VCaP (cell line): ENCODE results near the gene GNA12.

Experiments
- H3K27ac ChIP-seq: fragments of 450-650 bp; 2 replicates; pipeline ENCODE4 v1.5.1; 2017
- CTCF ChIP-seq: fragments of 450-650 bp; conservative IDR thresholded peaks from 2 replicates; pipeline ENCODE4 v1.5.1; 2017; ENCODE audit warnings: mild to moderate bottlenecking, moderate library complexity

The GNA12 gene

DNA sequence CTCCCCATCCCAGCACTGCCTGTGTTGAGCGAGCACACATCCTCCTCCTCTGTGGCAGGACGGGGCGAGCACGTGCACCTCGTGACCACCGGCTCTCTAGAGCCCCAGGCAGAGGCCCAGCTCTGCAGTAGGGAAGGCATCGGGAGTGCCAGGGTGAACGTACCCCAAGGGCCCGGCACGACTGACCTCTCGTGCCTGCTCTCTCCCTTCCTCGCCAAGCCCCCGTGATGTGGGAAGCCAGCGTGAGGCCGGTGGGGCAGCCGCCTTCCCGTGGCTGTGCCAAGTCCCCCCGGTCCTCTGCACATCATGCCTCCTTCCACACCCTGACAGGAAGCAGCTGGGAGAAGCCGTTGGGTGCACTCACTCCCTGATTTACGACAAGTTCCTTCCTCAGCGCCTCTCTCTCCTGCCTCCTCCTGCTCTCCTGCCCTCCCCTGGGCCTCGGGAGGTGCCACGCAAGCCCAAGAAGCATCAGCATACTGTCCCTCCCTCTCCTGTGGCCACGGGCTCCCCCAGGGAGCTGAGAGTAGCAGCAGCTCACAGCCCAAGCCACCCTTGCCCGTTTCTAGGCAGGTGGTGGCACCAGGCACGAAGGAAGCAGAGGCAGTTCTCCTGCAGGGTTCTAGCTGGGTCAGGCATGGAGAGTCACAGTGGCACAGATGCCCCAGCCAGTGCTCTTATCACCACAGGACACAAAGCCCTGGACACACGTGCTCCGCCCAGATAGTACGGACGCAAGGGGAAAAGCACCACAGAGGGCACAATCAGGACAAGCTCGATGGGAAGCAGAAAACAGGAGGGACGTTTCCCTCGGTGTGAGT is 109.1 kb downstream of the GNA12 start:
- TF ChIP-seq CTCF = no peak
- H3K27ac ChIP-seq = peak overlapping the region; percentile 88

DNA sequence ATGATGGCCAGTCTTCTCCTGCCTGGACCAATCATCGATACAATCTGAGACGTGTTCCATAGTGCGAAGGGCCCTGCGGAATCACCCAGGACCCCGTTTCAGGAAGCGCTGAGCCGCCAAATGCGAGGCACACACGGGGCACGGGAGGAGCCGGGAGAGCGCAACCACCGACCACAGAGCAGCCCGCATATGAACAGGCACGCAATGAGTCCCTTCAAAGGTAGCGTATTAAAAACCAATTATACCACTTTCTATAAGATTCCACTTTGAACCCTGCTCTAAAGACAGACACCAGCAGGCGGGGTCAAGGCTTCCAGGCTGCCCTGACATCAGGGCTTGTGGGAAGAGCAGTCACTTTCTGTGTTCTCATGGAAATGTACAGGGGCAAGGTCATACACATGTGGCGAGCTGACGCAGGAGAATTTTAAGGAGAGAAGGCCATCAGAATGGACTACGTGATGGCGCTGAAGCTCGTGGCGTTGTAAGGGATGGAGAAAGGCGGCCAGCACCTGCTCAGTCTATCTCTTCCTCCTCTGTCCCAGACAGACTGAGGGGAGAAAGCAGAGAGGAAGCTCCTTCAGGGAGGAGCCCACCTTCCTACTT is 109.9 kb downstream of the GNA12 start:
- TF ChIP-seq CTCF = no peak
- peak overlapping the region; percentile 88 for H3K27ac ChIP-seq

DNA sequence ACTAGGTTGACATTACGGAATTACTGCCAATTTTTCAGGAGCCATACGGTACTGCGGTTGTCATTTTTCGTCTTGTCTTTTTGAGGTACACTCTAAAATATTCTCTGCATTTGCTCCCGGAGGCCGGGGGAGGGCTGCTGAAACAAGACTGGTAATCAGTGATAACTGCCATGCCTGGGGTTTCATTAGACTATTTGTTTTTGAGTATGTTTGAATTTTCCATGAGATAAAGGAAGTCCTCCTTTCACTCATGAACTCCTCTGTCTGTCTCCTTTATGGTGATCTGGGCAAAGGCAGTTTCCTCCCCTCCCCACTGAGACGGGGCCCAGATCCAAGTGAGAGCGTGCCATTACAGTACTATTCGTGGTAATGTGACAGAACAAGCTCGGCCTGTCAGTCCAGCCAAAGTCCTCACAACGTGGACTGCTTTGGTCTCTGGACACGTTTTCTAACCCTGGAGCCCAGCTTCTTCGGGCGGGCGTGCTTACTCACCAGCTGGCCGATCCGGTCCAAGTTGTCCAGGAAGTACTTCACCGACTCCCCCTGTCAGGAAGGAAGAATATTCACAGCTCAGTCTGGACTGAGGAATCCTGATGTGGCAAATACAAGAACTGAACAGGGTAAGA is 111.0 kb downstream of the GNA12 start:
- peak overlapping the region; percentile 88 for H3K27ac ChIP-seq
- 0 out of 2 replicates have a peak, but pooled peaks have one; percentile 13 for TF ChIP-seq CTCF

DNA sequence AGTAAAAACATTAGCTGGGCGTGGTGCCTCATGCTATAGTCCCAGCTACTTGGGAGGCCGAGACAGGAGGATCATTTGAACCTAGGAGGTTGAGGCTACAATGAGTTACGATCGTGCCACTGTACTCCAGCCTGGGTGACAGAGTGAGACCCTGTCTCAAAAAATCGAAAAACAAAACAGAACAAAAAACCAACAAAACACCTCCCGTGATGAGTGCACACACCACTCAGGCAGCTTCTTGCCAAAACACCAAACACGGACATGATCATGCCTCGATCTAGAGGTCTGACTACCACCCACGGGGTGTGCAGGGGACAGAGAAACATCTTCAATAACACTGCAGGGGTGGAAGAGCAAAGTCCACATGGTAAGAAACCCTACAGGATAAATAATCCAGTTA is 111.7 kb downstream of the GNA12 start:
- TF ChIP-seq CTCF = no peak
- H3K27ac ChIP-seq = peak overlapping the region; percentile 88

DNA sequence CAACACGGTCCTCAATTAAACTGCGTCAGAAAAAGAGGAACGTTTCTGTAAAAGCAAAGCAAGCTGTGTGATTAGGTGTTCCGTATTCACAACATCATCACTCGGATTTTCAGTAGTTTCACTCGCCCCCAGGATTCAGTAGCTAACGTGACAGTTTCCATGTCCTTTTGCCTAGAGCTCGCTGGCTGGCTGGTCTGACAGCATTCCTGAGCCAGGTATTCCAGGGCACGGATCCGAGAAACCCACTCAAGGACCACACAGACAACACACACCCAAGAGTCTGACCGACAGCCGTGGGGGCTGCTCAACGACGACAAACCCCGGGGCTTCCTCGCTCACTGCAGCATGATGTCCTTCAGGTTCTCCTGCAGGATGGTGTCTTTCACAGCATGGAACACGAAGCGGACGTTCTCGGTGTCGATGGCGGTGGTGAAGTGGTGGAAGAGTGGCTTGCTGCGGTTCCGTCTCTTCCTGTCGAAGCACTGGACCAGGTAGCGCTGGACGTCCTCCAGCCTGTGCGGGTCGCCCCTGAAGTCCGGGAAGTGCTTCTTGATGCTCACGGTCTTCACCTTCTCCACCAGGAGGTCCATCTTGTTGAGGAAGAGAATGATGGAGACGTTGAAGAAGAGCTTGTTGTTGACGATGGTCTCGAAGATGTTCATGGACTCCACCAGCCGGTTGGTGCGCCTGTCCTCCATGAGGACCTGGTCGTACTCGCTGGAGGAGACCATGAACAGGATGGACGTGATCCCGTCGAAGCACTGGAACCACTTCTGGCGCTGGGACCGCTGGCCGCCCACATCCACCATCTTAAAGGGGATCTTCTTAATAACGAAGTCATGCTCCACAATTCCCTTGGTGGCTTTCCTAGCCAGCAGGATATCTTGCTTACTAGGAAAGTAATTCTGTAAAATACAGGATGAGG is 113.0 kb downstream of the GNA12 start:
- no peak for TF ChIP-seq CTCF
- peak overlapping the region; percentile 88 for H3K27ac ChIP-seq

DNA sequence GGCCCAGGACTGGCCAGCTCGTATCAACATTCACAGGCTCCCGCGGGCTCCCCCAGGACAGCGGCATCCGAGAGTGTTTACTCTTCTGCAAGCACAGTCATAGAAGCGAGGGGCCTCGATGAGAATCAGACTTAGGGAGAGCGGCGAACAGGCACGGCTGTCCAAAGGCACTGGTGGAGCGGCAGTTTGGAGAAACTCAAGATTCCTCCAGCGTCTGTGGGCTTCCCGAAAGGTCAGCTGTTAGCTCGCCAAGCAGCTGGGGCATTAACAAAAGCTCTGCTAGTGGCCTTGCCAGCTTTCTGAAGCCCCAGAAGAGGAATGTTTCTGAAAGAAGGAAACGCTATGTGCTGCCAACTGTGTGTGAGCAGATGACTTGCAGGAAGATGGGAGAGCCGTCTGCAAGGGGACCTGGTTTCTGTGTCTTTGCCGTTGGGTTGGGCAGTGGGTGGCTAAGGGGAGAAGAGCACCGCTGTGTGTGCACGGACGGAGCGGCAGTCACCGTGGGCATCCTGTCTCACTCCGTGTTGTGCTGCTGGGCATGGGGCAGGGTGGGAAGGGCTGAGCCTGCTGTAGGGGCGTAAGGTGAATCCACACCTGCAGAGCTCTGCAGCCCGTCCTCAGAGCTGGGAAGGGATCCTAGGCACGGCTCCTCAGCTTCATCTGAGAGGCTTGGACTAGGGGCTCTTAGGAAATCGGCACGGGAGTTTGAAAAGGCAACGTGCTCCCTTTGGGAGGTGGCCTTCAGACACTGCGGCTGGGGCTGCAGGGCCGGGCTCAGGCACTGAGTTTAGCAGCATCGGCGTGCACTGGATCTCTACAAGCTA is 114.0 kb downstream of the GNA12 start:
- H3K27ac ChIP-seq = no peak overlapping the region; the same call in 1 of the 2 replicates
- no peak for TF ChIP-seq CTCF
